Activated gamma-delta T cell treated with Interleukin-2 at 50 U/mL for 16 hours (primary cell): Measurements from ENCODE around the gene ITK.
A peak's percentile ranks its signal among the peaks of the same experiment; 100 is the strongest.

Experiments
- DNase-seq: peaks from one replicate; pipeline ENCODE4 v3.0.0-alpha.2; 2020

Gene ITK

DNA sequence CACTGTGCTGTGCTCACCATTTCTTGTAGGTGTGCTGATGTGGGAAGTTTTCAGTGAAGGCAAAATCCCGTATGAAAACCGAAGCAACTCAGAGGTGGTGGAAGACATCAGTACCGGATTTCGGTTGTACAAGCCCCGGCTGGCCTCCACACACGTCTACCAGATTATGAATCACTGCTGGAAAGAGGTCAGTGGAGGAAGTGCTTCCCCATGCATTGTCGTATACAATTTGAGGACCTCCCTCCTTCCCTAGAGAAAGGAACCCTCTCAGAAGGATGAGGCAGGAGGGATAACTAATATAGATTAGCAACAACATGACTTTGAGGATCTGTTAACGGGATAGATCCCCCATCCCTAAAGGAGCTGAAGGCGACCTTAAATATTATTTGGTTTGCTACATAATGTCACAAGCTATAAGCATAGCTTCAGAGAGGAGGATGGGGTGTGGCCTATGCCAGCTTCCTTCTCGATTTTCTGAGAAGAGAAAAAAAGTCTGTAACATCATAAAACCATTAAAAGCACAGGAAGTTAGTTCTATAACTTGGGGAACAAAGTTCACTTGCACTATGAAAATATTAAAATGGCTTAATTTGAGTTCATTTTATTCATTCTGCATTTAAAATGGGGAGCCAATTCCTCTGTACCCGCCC is 68.3 kb downstream of the ITK start:
- peak; percentile 24 for DNase-seq

DNA sequence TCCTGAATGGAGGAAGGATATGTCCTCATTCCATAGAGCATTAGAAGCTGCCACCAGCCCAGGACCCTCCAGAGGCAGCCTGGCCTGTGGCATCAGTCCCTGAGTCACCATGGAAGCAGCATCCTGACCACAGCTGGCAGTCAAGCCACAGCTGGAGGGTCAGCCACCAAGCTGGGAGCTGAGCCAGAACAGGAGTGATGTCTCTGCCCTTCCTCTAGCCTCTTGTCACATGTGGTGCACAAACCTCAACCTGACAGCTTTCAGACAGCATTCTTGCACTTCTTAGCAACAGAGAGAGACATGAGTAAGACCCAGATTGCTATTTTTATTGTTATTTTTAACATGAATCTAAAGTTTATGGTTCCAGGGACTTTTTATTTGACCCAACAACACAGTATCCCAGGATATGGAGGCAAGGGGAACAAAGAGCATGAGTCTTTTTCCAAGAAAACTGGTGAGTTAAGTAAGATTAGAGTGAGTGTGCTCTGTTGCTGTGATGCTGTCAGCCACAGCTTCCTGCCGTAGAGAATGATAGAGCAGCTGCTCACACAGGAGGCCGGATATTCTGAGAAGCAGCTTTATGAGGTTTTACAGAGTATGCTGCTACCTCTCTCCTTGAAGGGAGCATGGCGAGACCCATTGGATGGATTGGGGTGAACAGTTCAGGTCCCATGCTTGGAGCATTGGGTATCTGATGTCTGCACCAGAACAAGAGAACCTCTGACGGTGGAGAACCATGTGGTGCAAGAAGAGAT is 72.2 kb downstream of the ITK start:
- DNase-seq: peak; percentile 68

DNA sequence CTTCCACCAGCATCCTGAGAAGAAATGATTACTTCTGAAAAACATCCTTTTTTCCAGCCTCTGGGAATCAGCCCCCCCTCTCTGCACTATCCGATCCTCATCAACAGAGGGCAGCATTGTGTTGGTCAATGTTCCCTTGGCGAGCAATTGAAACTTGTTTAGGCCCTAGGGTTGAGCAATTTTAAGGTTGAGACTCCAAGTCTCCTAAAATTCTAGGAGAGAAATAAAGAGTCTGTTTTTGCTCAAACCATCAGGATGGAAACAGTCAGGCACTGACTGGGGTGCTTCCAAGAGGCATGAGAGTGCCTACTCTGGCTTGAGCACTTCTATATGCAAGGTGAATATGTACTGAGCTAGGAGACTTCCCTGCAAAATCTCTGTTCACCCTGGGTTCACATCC is 72.9 kb downstream of the ITK start:
- DNase-seq: no peak

DNA sequence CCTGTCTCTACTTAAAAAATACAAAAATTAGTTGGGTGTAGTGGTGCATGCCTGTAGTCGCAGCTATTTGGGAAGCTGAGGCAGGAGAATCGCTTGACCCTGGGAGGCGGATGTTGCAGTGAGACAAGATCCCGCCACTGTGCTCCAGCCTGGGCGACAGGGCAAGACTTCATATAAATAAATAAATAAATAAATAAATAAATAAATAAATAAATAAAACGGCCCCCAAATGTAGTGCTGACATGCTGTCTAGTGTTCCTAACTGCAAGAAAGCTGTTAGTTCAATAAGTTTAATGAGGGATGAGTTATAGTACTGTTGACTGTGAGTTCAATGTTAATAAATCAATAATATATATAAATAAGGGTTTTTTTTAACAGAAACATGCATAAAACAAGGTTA is 77.8 kb downstream of the ITK start:
- no peak for DNase-seq

DNA sequence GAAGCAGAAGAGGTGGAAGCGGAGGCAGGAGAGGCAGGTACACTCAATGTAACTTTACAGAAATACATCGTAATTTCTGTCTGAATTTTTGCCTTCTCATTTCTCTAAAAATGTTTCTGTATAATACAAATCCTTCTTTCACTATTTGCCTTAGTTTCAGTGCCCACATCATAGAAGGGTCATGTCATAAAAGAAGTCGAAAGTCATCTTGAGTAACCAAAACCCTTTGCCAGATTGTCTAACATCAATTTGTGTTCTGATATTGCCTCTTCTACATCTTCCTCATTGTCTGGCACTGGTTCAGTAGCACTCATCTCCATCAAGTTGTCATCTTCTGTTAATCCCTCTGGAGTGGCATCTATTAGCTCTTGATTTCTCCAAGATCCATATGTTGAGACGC is 79.1 kb downstream of the ITK start:
- DNase-seq: no peak

DNA sequence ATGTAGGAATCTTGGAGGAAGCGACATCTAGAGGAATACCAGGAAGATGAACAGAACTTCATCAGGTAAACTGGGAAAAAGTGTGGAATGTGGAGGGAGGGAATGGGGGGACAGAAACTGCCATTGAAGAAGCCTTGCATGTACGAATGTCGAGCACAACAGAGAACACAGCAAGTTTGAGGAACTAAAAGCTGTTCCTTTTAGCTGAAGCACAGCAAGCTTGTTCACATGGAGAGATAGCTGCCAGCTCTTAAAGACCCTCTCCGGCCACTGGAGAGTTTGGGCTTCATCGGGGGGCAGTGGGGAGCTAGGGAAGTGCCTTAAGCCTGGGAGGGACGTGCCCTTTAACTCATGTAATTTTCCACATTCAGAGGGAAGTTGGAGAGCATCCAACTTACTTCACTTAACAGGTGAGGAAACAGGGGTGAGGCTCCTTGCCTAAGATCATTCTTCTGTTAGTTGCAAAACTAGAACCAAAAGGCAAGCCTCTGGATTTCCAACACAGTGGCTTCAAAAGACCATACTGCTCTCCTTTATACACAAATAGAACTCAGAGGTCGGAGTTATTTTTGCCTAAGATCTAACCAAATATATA is 83.0 kb downstream of the ITK start:
- DNase-seq: no peak

DNA sequence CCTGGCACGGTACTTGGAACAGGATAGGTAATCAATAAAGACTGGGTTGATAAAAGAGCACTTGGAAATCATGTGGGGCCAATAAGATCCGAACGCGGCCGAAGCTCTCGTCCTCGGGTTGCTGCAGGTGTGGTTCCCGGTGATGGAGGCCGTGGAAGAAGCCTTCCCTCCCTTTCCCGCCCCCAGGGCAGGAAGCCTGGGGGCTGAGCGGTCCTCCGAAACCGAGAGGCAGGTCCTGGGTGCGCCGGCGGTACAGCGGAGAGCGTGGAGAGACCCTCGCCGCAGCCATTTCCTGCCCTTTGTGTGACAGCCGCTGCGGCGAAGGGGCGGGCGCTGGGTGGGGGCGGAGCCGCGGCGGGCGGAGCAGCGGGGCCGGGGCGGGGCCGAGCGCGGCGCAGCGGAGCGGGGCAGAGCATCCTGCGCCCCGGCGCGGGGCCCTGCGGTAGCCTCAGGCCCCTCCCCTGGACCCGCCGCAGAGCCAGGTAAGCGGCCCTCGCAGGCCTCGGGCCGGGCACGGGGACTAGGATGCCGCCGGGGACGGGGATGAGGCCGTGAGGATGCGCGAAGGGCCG is 85.2 kb downstream of the ITK start, which contains the start of gene CYFIP2:
TSS of gene CYFIP2 (plus strand) at position 410 of the 572 bp plus-strand sequence. CDS start 19,239 bp downstream, outside the sequence.
- peak; percentile 83 for DNase-seq

DNA sequence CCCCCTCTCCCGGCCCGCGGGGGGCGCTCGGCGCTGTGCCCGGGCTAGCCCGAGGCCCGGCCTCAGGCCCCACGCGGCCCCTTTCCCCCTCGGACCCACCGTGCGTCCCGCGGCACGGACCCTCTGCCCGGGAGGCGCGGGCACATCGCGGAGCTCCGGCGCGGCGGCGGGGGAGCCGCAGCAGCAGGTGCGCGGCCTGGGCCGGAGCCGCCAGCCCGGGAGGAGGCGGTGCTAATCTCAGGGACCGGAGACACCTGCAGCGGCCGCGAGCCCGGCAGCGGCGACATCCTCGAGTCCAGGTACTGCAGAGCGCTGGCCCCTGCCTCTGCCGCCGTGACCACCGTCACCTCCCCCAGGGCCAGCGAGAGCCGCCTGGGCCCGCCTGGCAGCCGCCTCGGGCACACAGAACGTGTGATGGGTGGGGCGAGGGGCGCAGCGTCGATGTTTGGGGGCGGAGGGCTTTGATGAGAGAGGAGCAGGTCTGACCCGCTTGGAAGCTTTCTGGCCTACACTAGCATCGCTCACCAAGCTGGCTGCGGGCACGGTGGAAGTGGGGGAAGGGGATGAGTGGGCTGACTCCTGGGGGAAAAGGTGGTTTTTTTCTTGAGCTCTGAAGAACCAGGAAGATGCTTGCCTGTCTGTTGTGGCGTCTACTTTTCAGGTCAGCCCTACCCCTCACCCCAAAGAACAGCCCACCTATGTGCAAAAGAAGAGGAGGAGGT is 85.8 kb downstream of the ITK start:
- DNase-seq: peak; percentile 50

DNA sequence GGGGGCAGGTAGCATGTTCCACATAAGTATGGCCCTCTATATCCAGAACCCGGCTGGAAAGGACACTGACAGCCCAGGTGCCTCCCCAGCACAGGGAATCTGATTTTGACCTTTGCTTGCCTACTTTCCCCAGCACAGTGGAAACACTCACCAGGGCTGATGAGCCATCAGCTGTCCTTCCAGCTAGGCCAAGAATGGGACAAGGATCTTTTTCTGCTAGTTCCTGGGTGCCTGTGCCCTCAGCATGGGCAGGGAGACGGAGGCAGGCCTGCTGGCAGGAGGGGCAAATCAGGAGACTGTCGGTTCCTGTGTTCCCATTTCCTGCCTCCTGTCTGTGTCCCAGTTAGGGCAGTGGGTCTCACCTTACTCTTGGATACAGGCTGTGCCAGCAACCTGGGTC is 86.4 kb downstream of the ITK start:
- no peak for DNase-seq

DNA sequence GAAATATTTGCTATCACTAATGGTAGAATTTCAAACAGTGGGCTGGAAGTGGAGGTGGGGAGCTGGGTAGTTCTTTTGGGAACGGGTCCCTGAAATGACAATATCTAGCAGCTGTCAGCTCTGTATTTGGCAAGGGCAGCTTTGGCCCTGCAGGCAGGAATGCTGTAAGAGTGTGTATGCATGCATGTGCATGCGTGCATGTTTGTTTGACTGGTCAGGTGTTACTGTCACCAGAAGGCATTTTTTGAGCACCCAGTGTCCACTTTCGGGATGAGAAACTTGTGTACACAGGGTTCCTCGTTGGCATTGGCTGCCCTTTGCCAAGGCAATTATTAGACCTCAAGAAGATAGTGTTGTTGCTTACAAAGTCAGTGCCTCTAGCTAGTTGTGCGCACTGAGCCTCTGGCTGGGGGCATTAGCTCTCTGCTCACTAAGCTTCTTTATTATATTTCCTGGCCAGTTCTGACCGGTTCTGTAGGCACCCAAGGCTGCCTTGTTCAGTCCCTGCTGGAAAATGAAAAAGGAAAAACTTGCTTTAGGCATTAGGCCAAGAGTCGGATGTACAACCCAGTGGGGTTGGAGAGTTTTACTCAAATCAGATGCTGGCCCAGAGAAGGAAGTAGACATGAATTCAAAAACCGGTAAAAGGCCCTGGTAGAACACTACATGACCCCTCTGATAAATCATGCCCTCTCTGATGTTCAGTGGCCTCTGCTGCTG is 87.3 kb downstream of the ITK start:
- DNase-seq: no peak

DNA sequence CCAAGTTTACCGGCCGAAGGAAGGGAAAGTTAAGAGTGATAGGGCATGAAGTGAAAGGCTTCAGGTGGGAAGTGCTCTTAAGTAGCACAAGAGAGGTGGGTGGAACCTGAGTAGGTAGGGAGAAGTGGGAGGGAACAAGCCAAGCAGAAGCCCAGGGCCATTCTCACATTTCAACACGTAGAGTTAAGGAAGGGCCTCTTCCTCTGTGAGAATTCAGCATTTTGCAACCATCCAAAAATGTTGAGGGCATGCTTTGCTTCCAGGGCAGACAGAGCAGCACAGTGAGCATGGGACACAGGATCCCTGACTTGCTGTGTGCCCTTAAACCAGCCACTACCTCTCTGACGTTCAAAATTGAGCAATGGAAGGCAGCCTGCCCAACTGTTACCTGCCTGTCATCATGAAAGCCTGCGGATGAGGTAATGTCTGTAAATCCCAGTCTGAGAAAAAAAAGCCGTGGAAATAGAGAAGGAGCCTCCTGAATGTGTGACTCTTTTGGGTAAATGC is 88.6 kb downstream of the ITK start:
- DNase-seq: no peak

DNA sequence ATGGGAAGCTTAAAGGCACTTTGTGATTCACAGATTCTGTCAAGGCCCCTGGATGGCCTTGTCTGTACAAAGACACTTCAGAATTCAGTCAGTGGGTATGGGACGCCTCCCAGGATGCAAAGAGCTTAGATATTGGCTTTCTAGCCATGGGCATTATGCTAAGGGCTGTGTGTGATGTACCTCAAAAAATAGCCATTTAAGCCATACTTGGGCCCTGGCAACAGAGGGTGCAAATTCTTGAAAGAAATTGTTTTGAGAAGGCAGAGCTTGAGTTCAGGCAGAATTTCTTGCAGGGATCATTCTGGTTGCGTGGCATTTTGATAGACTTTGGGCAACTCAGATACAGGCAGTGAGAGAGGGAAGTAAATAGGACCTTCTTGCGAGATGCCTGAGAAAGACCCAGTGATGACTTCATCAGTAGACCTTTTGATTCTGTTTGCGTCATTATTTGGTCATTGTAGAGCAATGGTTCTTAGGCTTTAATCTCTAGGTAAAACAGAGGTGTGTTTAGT is 89.2 kb downstream of the ITK start:
- no peak for DNase-seq

DNA sequence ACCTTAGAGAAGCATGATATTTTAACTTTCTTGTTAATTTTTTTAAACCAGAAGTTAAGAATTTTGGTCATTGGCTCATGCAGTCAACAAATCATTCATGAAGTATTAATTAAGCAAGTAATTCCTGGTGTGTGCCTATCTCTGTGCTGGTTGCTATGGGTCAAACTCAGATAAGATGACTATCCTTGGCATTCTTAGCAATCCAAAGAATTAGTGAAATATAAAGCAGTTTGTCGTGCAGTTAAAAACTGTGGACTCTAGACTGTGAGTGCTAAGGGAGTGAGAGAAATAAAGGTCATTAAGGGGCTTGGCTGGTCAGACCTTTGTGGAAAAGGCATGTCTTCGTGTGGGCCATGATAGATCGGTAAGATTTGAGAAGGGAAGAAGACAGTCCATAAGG is 90.1 kb downstream of the ITK start:
- DNase-seq: no peak

DNA sequence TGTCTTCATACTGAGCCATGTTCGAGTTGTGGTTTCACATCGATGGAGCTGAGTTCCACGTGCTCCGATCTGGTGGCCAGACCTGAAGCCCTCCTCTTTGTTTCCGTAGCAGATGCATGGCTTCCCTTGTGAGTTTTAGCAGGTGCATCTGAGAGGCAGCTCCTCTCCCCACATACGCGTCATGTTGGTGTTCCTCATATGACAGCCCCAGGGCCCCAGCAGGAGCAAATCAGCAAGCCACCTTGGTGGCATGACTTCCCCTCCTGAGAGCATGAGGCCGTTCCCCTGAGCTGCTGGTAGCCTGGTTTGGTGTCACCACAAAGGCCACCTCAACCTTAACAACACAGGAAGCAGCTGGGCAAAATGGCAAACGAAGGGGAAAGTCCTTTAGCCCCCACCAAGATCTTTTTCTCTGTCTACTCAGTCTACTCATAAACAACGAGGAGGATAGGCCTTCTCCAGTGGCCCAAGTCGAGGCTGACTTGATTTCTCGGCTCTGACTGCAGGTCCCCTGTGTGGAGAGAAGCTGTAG is 91.2 kb downstream of the ITK start:
- peak; percentile 84 for DNase-seq

DNA sequence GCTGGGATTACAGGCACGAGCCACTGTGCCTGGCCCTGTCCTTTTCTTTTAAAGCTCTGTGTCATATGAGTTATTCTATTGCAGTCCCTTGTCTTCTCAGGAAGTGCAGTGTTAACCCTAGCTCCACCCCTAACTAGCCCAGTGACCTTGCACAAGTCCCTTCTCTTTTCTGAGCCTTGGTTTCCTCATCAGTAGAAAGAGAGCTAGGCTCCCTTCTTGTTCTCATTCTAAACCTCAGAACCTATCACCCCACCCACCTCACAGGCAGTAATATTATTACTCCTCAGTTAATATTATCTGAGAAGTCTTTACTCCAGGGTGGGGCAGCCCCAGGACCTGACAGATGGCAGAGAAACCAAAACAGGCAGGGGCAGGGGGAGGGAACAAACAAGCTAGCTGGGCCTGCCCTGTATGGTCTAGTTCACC is 92.5 kb downstream of the ITK start:
- DNase-seq: no peak

DNA sequence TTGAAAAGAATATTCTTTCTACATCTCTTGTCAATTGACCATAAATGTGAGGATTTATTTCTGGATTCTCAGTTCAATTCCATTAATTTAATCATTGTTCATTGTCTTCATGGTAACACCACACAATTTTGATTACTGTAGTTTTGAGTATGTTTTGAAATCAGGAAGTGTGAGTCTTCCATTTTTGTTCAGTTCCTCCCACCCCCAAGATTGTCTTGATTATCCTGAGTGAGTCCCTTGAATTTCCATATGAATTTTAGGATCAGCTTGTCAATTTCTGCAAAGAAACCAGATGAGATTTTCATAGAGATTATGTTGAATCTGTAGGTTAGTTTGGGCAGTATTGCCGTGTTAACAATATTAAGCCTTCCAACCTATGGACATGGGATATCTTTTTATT is 94.8 kb downstream of the ITK start:
- no peak for DNase-seq

DNA sequence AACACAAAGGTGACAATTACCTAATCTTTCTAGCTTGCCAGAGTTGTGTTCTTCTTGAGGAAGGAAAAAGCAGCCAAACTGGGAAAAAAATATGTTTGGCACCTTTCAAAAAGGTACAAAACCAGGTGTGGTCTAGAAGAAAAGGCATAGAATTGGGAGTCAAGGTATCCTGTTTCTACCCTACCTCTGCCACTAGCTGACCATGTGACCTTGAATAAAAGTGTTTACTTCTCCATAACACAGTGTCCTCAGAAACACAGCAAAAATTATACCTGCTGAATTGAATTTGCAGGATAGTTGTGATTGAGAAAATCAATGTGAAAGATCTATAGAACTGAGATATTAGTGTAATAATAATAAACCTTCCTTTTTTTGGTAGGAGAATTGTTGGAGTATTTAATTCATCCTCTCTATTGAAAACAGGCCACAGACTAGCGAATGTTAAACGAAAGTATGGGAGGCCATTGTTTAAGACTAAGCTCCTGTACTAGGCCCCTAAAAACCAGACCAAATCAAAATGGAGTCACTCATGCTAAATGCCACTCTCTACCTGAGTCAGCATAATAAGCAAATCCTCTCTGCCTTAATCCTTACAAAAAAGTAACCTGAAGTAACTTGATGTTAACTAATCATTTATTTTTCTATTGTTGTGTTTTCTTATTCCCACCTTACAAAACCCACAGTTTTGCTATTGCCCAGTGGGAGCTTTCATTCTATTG is 97.8 kb downstream of the ITK start:
- DNase-seq: no peak

DNA sequence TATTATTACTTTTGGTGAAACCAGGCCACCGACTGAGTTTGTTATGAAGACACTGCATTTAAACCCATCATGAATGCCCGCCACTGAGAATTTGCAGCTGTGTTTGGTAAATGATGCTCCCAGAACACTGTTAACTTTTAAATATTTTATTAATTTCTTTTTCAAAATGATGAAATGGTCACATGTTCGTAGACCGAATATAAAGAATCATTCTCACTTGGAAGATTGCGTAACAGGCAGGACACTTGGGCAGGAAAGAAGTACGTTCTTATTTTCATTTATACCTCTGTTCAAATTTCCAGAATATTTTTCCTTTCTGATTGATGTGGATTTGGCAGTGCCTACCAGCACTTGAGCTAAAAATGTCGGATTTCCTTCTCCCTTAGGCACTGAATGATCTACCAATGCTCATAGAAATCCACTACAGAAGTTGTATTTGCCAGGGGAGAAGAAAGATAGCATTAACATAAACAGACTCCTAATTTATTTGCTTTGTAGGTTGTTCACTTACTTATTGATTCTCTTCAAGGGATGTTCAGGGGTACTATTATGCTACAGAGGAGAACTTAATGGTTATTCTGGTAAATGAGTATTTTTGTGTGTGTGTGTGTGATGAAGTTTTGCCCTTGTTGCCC is 99.1 kb downstream of the ITK start:
- DNase-seq: no peak

DNA sequence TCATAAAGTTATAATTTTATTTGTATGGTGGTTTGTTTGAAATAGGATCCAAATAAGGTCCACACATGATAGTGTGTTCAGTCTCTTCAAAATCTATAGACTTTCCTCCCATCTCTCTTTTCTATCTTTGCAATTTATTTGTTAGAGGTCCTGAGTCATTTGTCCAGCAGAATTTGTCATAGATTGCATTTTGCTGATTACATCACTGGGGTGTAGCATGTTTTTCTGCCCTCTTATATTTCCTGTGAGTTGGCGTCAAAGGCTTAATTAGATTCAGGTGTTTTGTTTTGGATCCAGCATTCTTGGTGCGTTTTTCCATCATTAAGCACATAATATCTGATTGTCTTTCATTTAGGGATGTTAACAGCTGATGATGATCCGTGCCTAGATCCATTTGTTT is 100.3 kb downstream of the ITK start:
- DNase-seq: no peak

DNA sequence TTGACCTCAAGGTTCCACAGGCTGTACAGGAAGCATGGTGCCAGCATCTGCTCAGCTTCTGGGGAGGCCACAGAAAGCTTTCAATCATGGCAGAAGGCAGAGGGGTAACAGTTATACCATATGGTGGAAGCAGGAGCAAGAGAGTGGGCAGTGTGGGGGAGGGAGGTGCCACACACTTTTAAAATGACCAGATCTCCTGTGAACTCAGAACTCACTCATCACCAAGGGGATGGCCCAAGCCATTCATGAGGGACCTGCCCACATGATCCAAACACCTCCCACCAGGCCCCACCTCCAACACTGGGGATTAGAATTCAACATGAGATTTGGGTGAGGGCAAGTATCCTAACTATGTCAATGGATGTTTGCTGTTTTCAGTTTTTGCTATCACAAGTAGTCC is 101.5 kb downstream of the ITK start:
- DNase-seq: no peak

DNA sequence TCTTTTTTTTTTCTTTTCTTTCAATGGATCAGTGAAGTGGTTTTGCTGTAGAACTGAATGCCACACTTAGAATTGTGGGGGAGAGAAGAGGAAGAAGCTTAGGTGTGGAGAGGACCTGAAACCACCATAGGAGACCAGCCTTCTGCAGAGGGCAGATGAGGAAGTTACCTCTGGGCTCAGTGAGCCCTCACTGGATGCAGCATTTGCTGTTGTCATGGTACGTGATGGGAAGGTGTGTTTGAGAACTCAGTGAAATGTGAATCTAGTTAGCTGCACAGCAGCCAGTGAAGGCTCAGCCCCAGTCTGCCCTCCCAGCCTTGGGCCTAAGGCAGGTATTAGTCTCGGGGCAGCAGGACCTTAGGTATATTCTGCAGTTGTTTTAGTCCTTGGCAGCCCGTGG is 102.8 kb downstream of the ITK start:
- DNase-seq: peak; percentile 16
